Naive B cell (primary cell): ENCODE measurements around the gene PDCD1LG2. TPM values are rescaled to one million over a fixed set of nuclear protein-coding genes. Genes with fewer than 3 reads are reported as not detected.

Experiments used
- ATAC-seq, 2 donors: fragments of 150-1000 bp; cut with Tn5 transposase; 2 replicates each; pipeline ENCODE4 v1.10.0; 2021; ENCODE audit warnings: low read depth in 2 of 2, mild to moderate bottlenecking in 2 of 2, moderate library complexity in 2 of 2
- DNase-seq: peaks from one replicate; pipeline ENCODE4 v3.0.0; 2022
- H3K27ac Mint-ChIP-seq, 6 donors: one replicate each; pipeline ENCODE4 v1.8.0; 2020 to 2022; ENCODE audit warnings: mild to moderate bottlenecking in 6 of 6, mixed read lengths in 6 of 6, moderate library complexity in 5 of 6, inconsistent platforms in 2 of 6
- H3K27me3 Mint-ChIP-seq, 3 donors: one replicate each; pipeline ENCODE4 v1.8.0; 2021 to 2022; ENCODE audit warnings: mixed read lengths in 3 of 3, mild to moderate bottlenecking in 1 of 3
- H3K36me3 Mint-ChIP-seq, 2 donors: one replicate each; pipeline ENCODE4 v1.8.0; 2020 to 2022; ENCODE audit warnings: mixed read lengths in 2 of 2, inconsistent platforms in 1 of 2, mild to moderate bottlenecking in 1 of 2
- H3K4me1 Mint-ChIP-seq, 3 donors: one replicate each; pipeline ENCODE4 v1.8.0; 2020 to 2022; ENCODE audit warnings: mixed read lengths in 3 of 3, inconsistent platforms in 1 of 3, mild to moderate bottlenecking in 1 of 3, moderate library complexity in 1 of 3
- H3K4me3 Mint-ChIP-seq, 8 donors: one replicate each; pipeline ENCODE4 v1.8.0; 2020 to 2022; ENCODE audit warnings: mild to moderate bottlenecking in 8 of 8, mixed read lengths in 8 of 8, moderate library complexity in 8 of 8, inconsistent platforms in 2 of 8
- H3K9me3 Mint-ChIP-seq, 7 donors: one replicate each; pipeline ENCODE4 v1.8.0; 2020 to 2022; ENCODE audit warnings: mixed read lengths in 7 of 7, mild to moderate bottlenecking in 5 of 7, inconsistent platforms in 2 of 7, moderate library complexity in 1 of 7
- polyA plus RNA-seq, 6 donors: library from polyadenylated mRNA; unstranded; fragments of 300-500 nt; fragmentation: Illumina TruSeq; gene quantifications; one replicate each; pipeline ENCODE4 v1.2.3, GENCODE V29; 2021; ENCODE audit warnings: low read depth in 6 of 6

Gene PDCD1LG2
- polyA plus RNA-seq, 6 donors from 2014 or later: 0.13 to 0.49 TPM; not detected in 4

- H3K27me3 Mint-ChIP-seq: peaks cover 0 to 9% (median 0%) of the 10 kb centered on the region in 3 donors
- H3K9me3 Mint-ChIP-seq: peaks cover 0 to 4% (median 0%) of the 10 kb centered on the region in 7 donors
- H3K4me1 Mint-ChIP-seq: peaks cover 15 to 19% (median 17%) of the 10 kb centered on the region in 3 donors
- no peak overlapping the region for H3K4me3 Mint-ChIP-seq
- peaks cover 0 to 8% of the 10 kb centered on the region in 2 donors for H3K36me3 Mint-ChIP-seq
- DNase-seq (no peak), ATAC-seq (no peak)
- no peak overlapping the region for H3K27ac Mint-ChIP-seq
Measured at GRCh38 chr9:5553211-5553610, 42.9 kb downstream of the PDCD1LG2 start.

GRCh38 chr9:5554254-5554653, 43.9 kb downstream of the PDCD1LG2 start:
- no peak overlapping the region for H3K4me3 Mint-ChIP-seq
- peaks cover 24 to 25% (median 25%) of the 10 kb centered on the region in 3 donors for H3K4me1 Mint-ChIP-seq
- peaks cover 0 to 9% (median 0%) of the 10 kb centered on the region in 3 donors for H3K27me3 Mint-ChIP-seq
- peaks cover 0 to 4% (median 0%) of the 10 kb centered on the region in 7 donors for H3K9me3 Mint-ChIP-seq
- ATAC-seq (no peak), DNase-seq (no peak)
- no peak overlapping the region for H3K27ac Mint-ChIP-seq
- H3K36me3 Mint-ChIP-seq: peaks cover 0 to 8% of the 10 kb centered on the region in 2 donors

GRCh38 chr9:5556101-5556705, 45.9 kb downstream of the PDCD1LG2 start:
- DNase-seq: no peak
- H3K4me1 Mint-ChIP-seq: peaks cover 30 to 34% (median 32%) of the 10 kb centered on the region in 3 donors
- peaks cover 0 to 8% of the 10 kb centered on the region in 2 donors for H3K36me3 Mint-ChIP-seq

GRCh38 chr9:5557606-5558587, 47.6 kb downstream of the PDCD1LG2 start:
- DNase-seq: peak; percentile 44
- Mint-ChIP-seq H3K4me3 (peak overlapping the region in 7 of 8 donors; percentile 27 to 69 (median 59)), H3K36me3 (peaks cover 0 to 8% of the 10 kb centered on the region in 2 donors), H3K9me3 (peaks cover 0 to 4% (median 0%) of the 10 kb centered on the region in 7 donors), H3K4me1 (peaks cover 30 to 34% (median 32%) of the 10 kb centered on the region in 3 donors), H3K27me3 (peaks cover 0 to under 1% (median 0%) of the 10 kb centered on the region in 3 donors), H3K27ac (peak overlapping the region in 5 of 6 donors; percentile 23 to 94 (median 72))
- ATAC-seq: peak; percentile 99

More at GRCh38 chr9:5556101-5556705, 45.9 kb downstream of the PDCD1LG2 start:
- no peak overlapping the region for H3K4me3 Mint-ChIP-seq
- H3K27me3 Mint-ChIP-seq: peaks cover 0 to 9% (median 0%) of the 10 kb centered on the region in 3 donors
- H3K9me3 Mint-ChIP-seq: peaks cover 0 to 4% (median 0%) of the 10 kb centered on the region in 7 donors
- H3K27ac Mint-ChIP-seq: peak overlapping the region in 1 of 6 donors; percentile 17
- ATAC-seq: no peak

GRCh38 chr9:5559659-5560058, 49.3 kb downstream of the PDCD1LG2 start:
- peaks cover 29 to 34% (median 32%) of the 10 kb centered on the region in 3 donors for H3K4me1 Mint-ChIP-seq
- H3K27ac Mint-ChIP-seq: peak overlapping the region in 2 of 6 donors; percentile 46 to 90
- H3K27me3 Mint-ChIP-seq: no peaks in the 10 kb centered on the region
- no peaks in the 10 kb centered on the region for H3K36me3 Mint-ChIP-seq
- H3K4me3 Mint-ChIP-seq: peak overlapping the region in 1 of 8 donors; percentile 17
- peaks cover 0 to 3% (median 0%) of the 10 kb centered on the region in 7 donors for H3K9me3 Mint-ChIP-seq
- DNase-seq: no peak
- no peak for ATAC-seq

- Mint-ChIP-seq H3K4me3 (peak overlapping the region in 1 of 8 donors; percentile 36), H3K36me3 (no peaks in the 10 kb centered on the region), H3K27me3 (no peaks in the 10 kb centered on the region), H3K9me3 (peaks cover 0 to 3% (median 0%) of the 10 kb centered on the region in 7 donors), H3K4me1 (peaks cover 29 to 34% (median 32%) of the 10 kb centered on the region in 3 donors), H3K27ac (peak overlapping the region in 1 of 6 donors; percentile 32)
- ATAC-seq (no peak), DNase-seq (no peak)
Measured at GRCh38 chr9:5560443-5561100, 50.2 kb downstream of the PDCD1LG2 start.

GRCh38 chr9:5561828-5562488, 51.6 kb downstream of the PDCD1LG2 start:
- DNase-seq (no peak), ATAC-seq (no peak)
- Mint-ChIP-seq H3K4me3 (no peak overlapping the region), H3K36me3 (no peaks in the 10 kb centered on the region), H3K27ac (no peak overlapping the region), H3K9me3 (peaks cover 0 to 3% (median 0%) of the 10 kb centered on the region in 7 donors), H3K4me1 (peaks cover 26 to 31% (median 30%) of the 10 kb centered on the region in 3 donors), H3K27me3 (no peaks in the 10 kb centered on the region)

- H3K9me3 Mint-ChIP-seq: peaks cover 0 to 3% (median 0%) of the 10 kb centered on the region in 7 donors
- H3K27ac Mint-ChIP-seq: no peak overlapping the region
- H3K4me1 Mint-ChIP-seq: peaks cover 20 to 22% (median 21%) of the 10 kb centered on the region in 3 donors
- H3K36me3 Mint-ChIP-seq: no peaks in the 10 kb centered on the region
- no peak for DNase-seq
- no peaks in the 10 kb centered on the region for H3K27me3 Mint-ChIP-seq
- no peak for ATAC-seq
- H3K4me3 Mint-ChIP-seq: peak overlapping the region in 1 of 8 donors; percentile 57
Measured at GRCh38 chr9:5562806-5563416, 52.6 kb downstream of the PDCD1LG2 start.

- no peaks in the 10 kb centered on the region for H3K27me3 Mint-ChIP-seq
- ATAC-seq (no peak), DNase-seq (no peak)
- peaks cover 0 to 3% (median 0%) of the 10 kb centered on the region in 7 donors for H3K9me3 Mint-ChIP-seq
- no peaks in the 10 kb centered on the region for H3K36me3 Mint-ChIP-seq
- H3K27ac Mint-ChIP-seq: no peak overlapping the region
- no peak overlapping the region for H3K4me3 Mint-ChIP-seq
- H3K4me1 Mint-ChIP-seq: peaks cover 15 to 17% (median 16%) of the 10 kb centered on the region in 3 donors
Measured at GRCh38 chr9:5563417-5563815, 53.1 kb downstream of the PDCD1LG2 start.

- Mint-ChIP-seq H3K36me3 (no peaks in the 10 kb centered on the region), H3K27ac (no peak overlapping the region)
- no peak for ATAC-seq
Measured at GRCh38 chr9:5563886-5564285, 53.6 kb downstream of the PDCD1LG2 start.

GRCh38 chr9:5566054-5566618, 55.8 kb downstream of the PDCD1LG2 start:
- no peaks in the 10 kb centered on the region for H3K27me3 Mint-ChIP-seq
- DNase-seq (no peak), ATAC-seq (peak; percentile 56 to 58)
- H3K4me3 Mint-ChIP-seq: no peak overlapping the region
- no peak overlapping the region for H3K27ac Mint-ChIP-seq
- no peaks in the 10 kb centered on the region for H3K36me3 Mint-ChIP-seq
- peaks cover 0 to 3% (median 0%) of the 10 kb centered on the region in 7 donors for H3K9me3 Mint-ChIP-seq
- H3K4me1 Mint-ChIP-seq: peaks cover 7 to 13% (median 8%) of the 10 kb centered on the region in 3 donors

More at GRCh38 chr9:5563886-5564285, 53.6 kb downstream of the PDCD1LG2 start:
- Mint-ChIP-seq H3K27me3 (no peaks in the 10 kb centered on the region), H3K4me1 (peaks cover 12 to 15% (median 14%) of the 10 kb centered on the region in 3 donors), H3K4me3 (no peak overlapping the region), H3K9me3 (peaks cover 0 to 3% (median 0%) of the 10 kb centered on the region in 7 donors)
- DNase-seq: no peak

GRCh38 chr9:5568868-5569267, 58.5 kb downstream of the PDCD1LG2 start:
- no peak overlapping the region for H3K4me3 Mint-ChIP-seq
- no peaks in the 10 kb centered on the region for H3K36me3 Mint-ChIP-seq
- H3K27ac Mint-ChIP-seq: peak overlapping the region in 1 of 6 donors; percentile 37
- peaks cover 7 to 9% (median 8%) of the 10 kb centered on the region in 3 donors for H3K4me1 Mint-ChIP-seq
- DNase-seq (no peak), ATAC-seq (no peak)
- peaks cover 0 to 2% (median 0%) of the 10 kb centered on the region in 7 donors for H3K9me3 Mint-ChIP-seq
- H3K27me3 Mint-ChIP-seq: no peaks in the 10 kb centered on the region
